ENCODE data around the gene HLA-DQB1. TPM values are rescaled to one million over a fixed set of nuclear protein-coding genes. Genes with fewer than 3 reads are reported as not detected.
"Not testable (repeated sequence)": the region's sequence is repeated elsewhere in the genome, so short reads cannot be mapped to it uniquely, and the experiment has no call there.

The HLA-DQB1 gene
- total RNA-seq, 4 donors from 2014 or later, result 0.16 to 5.8 (median 1.4) TPM

- Histone ChIP-seq H3K9me3 (no peaks in the 10 kb centered on the region), H3K36me3 (no peaks in the 10 kb centered on the region), H3K4me1 (no peaks in the 10 kb centered on the region), H3K27me3 (peaks cover 16% of the 10 kb centered on the region), H3K27ac (no peak within 1 kb of the TSS), H3K4me3 (no peak within 1 kb of the TSS)
- TF ChIP-seq CTCF (IDR thresholded peaks at IDR 0.05) (no peak), POLR2AphosphoS5 (IDR thresholded peaks at IDR 0.05) (no peak), EP300 (IDR thresholded peaks at IDR 0.05) (no peak), POLR2A (IDR thresholded peaks at IDR 0.05) (no peak)
- 14 to 19% methylated on average over 6 to 7 of the region's 7 CpGs for WGBS, 2 donors (ENCODE audit: low coverage in 1 of 2)
- peak; percentile 22 for ATAC-seq
Measured at GRCh38 chr6:32637219-32637880, 29.1 kb downstream of the HLA-DQB1 start, which contains the start of gene HLA-DQA1. HLA-DQA1 (plus strand) TSS chr6:32637406; CDS start chr6:32637459, 53 bp downstream.

GRCh38 chr6:32635526-32636123 is 30.8 kb downstream of the HLA-DQB1 start:
- WGBS, 2 donors (ENCODE audit: low coverage in 1 of 2), result 23 to 25% methylated on average over 2 of the region's 2 CpGs
- no peak for TF ChIP-seq POLR2AphosphoS5 (IDR thresholded peaks at IDR 0.05)
- TF ChIP-seq CTCF (IDR thresholded peaks at IDR 0.05), result no peak
- TF ChIP-seq EP300 (IDR thresholded peaks at IDR 0.05), result no peak
- no peak for TF ChIP-seq POLR2A (IDR thresholded peaks at IDR 0.05)
- H3K9me3 ChIP-seq, result no peaks in the 10 kb centered on the region
- no peak for ATAC-seq
- H3K36me3 ChIP-seq, result no peaks in the 10 kb centered on the region
- H3K27ac ChIP-seq, result no peak overlapping the region
- no peak overlapping the region for H3K4me3 ChIP-seq
- no peaks in the 10 kb centered on the region for H3K4me1 ChIP-seq
- H3K27me3 ChIP-seq, result peaks cover 16% of the 10 kb centered on the region

GRCh38 chr6:32629793-32630192 is 36.7 kb downstream of the HLA-DQB1 start:
- H3K9me3 ChIP-seq, H3K4me3 ChIP-seq, H3K27ac ChIP-seq, H3K36me3 ChIP-seq, ATAC-seq, H3K4me1 ChIP-seq, H3K27me3 ChIP-seq: not testable (repeated sequence)
- WGBS, 2 donors (ENCODE audit: low coverage in 1 of 2), result 74 to 100% methylated on average over 2 of the region's 13 CpGs

GRCh38 chr6:32627831-32628230 is 38.6 kb downstream of the HLA-DQB1 start:
- TF ChIP-seq CTCF (IDR thresholded peaks at IDR 0.05) (no peak), EP300 (IDR thresholded peaks at IDR 0.05) (no peak), POLR2AphosphoS5 (IDR thresholded peaks at IDR 0.05) (no peak), POLR2A (IDR thresholded peaks at IDR 0.05) (no peak)
- no peaks in the 10 kb centered on the region for H3K36me3 ChIP-seq
- no peak for ATAC-seq
- no peaks in the 10 kb centered on the region for H3K9me3 ChIP-seq
- no peaks in the 10 kb centered on the region for H3K4me1 ChIP-seq
- no peak overlapping the region for H3K4me3 ChIP-seq
- H3K27me3 ChIP-seq, result no peaks in the 10 kb centered on the region
- no peak overlapping the region for H3K27ac ChIP-seq
- WGBS, 2 donors (ENCODE audit: low coverage in 1 of 2), result 43% methylated on average over 2 of the region's 3 CpGs; no CpG with 5 or more reads in 1 of the 2 donors

GRCh38 chr6:32627249-32627648 is 39.2 kb downstream of the HLA-DQB1 start:
- no peak for ATAC-seq
- no peak for TF ChIP-seq CTCF (IDR thresholded peaks at IDR 0.05)
- no peak for TF ChIP-seq POLR2A (IDR thresholded peaks at IDR 0.05)
- TF ChIP-seq POLR2AphosphoS5 (IDR thresholded peaks at IDR 0.05), result no peak
- no peaks in the 10 kb centered on the region for H3K9me3 ChIP-seq
- no peaks in the 10 kb centered on the region for H3K27me3 ChIP-seq
- H3K36me3 ChIP-seq, result no peaks in the 10 kb centered on the region
- WGBS, 2 donors (ENCODE audit: low coverage in 1 of 2), result 0% methylated on average over 1 of the region's 3 CpGs
- H3K27ac ChIP-seq, result no peak overlapping the region
- H3K4me1 ChIP-seq, result no peaks in the 10 kb centered on the region
- H3K4me3 ChIP-seq, result no peak overlapping the region
